Gastroesophageal sphincter (tissue), 3 donors: ENCODE measurements around the gene PDE2A.

Source experiments
- CTCF ChIP-seq, 4 experiments: fragments of 200-600 bp in 2 of 4; fragments of 450-650 bp in 2 of 4; sonication (generic) in 1 of 4; IDR thresholded peaks; one replicate each; pipeline ENCODE4 v1.5.1; 2017 to 2019; ENCODE audit warnings: antibody characterized with exemption in 4 of 4, mild to moderate bottlenecking in 2 of 4, moderate library complexity in 2 of 4
- EP300 ChIP-seq: sonication (generic); formaldehyde crosslinking; IDR thresholded peaks from one replicate; pipeline ENCODE4 v1.6.1; 2017; ENCODE audit warnings: antibody characterized with exemption, mild to moderate bottlenecking
- POLR2A ChIP-seq, 2 donors: fragments of 450-650 bp; IDR thresholded peaks; one replicate each; pipeline ENCODE4 v1.6.1; 2017; ENCODE audit warnings: antibody characterized with exemption in 2 of 2, mild to moderate bottlenecking in 2 of 2, moderate library complexity in 1 of 2
- POLR2AphosphoS5 ChIP-seq: sonication (generic); formaldehyde crosslinking; IDR thresholded peaks from one replicate; pipeline ENCODE4 v1.6.1; 2017; ENCODE audit warnings: antibody characterized with exemption

DNA sequence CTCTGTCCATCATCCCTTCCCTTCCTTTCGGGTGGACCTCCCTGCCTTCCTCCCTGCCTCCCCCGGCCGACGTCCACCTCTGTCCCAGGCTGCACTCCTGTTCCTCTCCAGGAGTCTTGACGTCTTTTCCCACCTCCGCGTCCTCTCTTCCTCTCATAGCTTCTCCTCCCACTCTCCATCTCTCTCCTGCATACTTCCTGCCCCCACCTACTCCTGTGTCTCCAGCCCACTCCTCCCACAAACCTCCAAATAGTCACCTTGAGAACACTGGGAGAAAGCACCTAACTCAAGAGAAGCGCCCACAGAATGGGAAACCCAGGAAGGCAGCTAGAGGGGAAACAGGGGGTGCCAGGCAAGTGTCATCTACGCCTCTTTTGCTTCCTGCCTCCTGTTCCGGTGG, 60.8 kb downstream of the PDE2A start:
- no peak for TF ChIP-seq CTCF (IDR thresholded peaks at IDR 0.05)
- no peak for TF ChIP-seq POLR2A (IDR thresholded peaks at IDR 0.05)
- TF ChIP-seq POLR2AphosphoS5: no peak
- no peak for TF ChIP-seq EP300
